CD4-positive, alpha-beta T cell treated with Interleukin-4 for 1 hour (primary cell): ENCODE data around the gene ZNF407.

ENCODE experiments used
- DNase-seq, 2 donors: peaks; one replicate each; pipeline ENCODE4 v3.0.0-alpha.2; 2020 to 2022

The ZNF407 gene

GRCh38 chr18:74896390-74896991 lies 298.8 kb downstream of the ZNF407 start:
- DNase-seq: peak; percentile 38 to 53

GRCh38 chr18:74897971-74898657 lies 300.4 kb downstream of the ZNF407 start:
- no peak for DNase-seq

- DNase-seq: no peak
Measured at GRCh38 chr18:74898965-74899364, 301.3 kb downstream of the ZNF407 start.

- no peak for DNase-seq
Measured at GRCh38 chr18:74899554-74899953, 301.9 kb downstream of the ZNF407 start.

- no peak for DNase-seq
Measured at GRCh38 chr18:74901362-74902146, 303.9 kb downstream of the ZNF407 start.

GRCh38 chr18:74902147-74902455 lies 304.4 kb downstream of the ZNF407 start:
- DNase-seq: no peak

GRCh38 chr18:74905247-74905646 lies 307.6 kb downstream of the ZNF407 start:
- DNase-seq: no peak

GRCh38 chr18:74906184-74906583 lies 308.5 kb downstream of the ZNF407 start:
- DNase-seq: no peak

GRCh38 chr18:74914052-74914591 lies 316.5 kb downstream of the ZNF407 start:
- no peak for DNase-seq

- no peak for DNase-seq
Measured at GRCh38 chr18:74914648-74915047, 317.0 kb downstream of the ZNF407 start.

GRCh38 chr18:74916773-74917393 lies 319.2 kb downstream of the ZNF407 start:
- DNase-seq: no peak

- no peak for DNase-seq
Measured at GRCh38 chr18:74918276-74918790, 320.7 kb downstream of the ZNF407 start.

GRCh38 chr18:74921057-74921820 lies 323.6 kb downstream of the ZNF407 start:
- no peak for DNase-seq

GRCh38 chr18:74926051-74926450 lies 328.4 kb downstream of the ZNF407 start:
- DNase-seq: no peak

GRCh38 chr18:74928194-74928968 lies 330.7 kb downstream of the ZNF407 start:
- no peak for DNase-seq

- DNase-seq: no peak
Measured at GRCh38 chr18:74929110-74929509, 331.4 kb downstream of the ZNF407 start.

- DNase-seq: no peak
Measured at GRCh38 chr18:74930616-74931015, 332.9 kb downstream of the ZNF407 start.

GRCh38 chr18:74933930-74934329 lies 336.3 kb downstream of the ZNF407 start:
- DNase-seq: no peak

GRCh38 chr18:74935434-74935833 lies 337.8 kb downstream of the ZNF407 start:
- no peak for DNase-seq

- no peak for DNase-seq
Measured at GRCh38 chr18:74936343-74936742, 338.7 kb downstream of the ZNF407 start.

- DNase-seq: no peak
Measured at GRCh38 chr18:74937291-74937690, 339.6 kb downstream of the ZNF407 start.

GRCh38 chr18:74940856-74941255 lies 343.2 kb downstream of the ZNF407 start:
- no peak for DNase-seq
